ENCODE measurements around the gene ZXDC.

Gene ZXDC

GRCh38 chr3:126452213-126452612, 23.5 kb downstream of the ZXDC start:
- DNase-seq (ENCODE audit: low read depth, low spot score), result no peak

DNA sequence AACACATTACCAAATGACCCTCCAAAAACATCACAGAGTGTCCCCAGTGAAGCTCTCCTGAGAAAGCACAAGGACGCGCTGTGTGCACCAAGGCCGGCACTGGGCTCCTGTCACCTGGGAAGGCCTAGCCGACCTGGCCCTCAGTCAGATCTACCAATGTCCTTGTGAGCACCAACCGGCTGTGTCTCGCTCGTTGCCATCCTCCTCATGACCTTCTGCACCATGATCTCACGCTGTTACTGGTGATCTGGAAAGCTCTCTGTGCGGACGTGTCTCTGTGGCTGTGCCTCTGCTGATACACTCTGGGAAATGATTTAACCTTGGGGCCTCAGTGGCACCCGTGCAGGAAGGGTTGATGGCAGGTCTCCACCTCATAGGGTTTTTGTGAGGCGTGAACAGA, 24.2 kb downstream of the ZXDC start:
- DNase-seq (ENCODE audit: low read depth, low spot score), result no peak

GRCh38 chr3:126450744-126451143, 24.9 kb downstream of the ZXDC start:
- DNase-seq (ENCODE audit: low read depth, low spot score), result no peak

DNA sequence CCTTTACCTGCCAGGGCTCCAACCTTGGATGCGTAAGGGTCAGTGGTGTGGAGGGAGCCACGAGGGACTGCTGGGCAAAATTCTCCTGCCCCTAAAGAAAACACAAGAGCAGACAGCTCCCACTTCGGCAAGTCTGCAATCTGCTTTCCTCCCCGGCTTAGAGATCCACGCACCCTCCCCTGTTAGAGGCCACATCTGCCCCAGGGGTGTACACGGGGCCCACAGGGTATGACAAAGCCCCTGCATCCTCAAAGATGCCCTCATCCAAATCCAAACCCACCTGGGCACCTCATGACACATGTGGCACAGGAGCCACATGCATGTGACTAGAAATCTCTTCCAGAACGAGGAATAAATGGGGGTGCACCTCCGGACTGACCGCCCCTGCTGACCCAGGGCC, 25.5 kb downstream of the ZXDC start:
- no peak for DNase-seq (ENCODE audit: low read depth, low spot score)

GRCh38 chr3:126449621-126450051, 26.1 kb downstream of the ZXDC start:
- no peak for DNase-seq (ENCODE audit: low read depth, low spot score)

GRCh38 chr3:126448893-126449180, 26.9 kb downstream of the ZXDC start:
- DNase-seq (ENCODE audit: low read depth, low spot score), result no peak

DNA sequence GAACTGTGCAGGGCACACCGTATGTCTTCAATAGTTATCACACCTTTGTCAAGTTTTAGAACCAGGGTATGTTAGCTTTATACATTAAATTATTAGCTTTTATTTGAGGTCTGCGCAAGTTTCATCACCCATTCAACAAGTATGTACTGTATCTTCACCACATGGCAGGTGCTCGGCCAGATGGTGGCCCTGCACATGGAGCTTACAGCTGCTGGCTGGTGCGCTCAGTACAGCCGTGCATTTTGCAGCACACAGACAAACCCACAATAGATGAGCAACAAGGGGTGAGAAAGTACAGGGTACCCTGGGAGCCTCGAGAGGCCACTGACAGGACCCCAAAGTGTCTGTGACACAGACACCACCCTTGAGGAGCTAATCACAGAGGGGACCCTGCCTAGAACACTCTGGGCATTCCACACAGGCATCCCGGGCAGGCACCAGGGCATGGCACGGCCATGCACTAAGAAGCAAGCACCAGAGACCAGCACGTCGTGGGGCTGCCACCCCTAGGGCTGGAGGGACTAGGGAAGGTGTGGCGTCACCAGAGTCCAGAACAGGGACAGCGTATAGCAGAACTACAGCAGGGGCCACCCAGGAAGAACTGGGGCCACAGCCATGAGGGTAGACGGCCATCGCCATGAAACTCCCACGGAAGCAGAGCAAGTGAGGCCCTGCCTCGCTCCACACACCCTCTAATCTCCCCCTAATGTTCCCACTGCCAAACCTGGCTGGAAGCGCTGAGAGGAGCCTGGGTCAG, 27.4 kb downstream of the ZXDC start:
- DNase-seq (ENCODE audit: low read depth, low spot score), result no peak

DNA sequence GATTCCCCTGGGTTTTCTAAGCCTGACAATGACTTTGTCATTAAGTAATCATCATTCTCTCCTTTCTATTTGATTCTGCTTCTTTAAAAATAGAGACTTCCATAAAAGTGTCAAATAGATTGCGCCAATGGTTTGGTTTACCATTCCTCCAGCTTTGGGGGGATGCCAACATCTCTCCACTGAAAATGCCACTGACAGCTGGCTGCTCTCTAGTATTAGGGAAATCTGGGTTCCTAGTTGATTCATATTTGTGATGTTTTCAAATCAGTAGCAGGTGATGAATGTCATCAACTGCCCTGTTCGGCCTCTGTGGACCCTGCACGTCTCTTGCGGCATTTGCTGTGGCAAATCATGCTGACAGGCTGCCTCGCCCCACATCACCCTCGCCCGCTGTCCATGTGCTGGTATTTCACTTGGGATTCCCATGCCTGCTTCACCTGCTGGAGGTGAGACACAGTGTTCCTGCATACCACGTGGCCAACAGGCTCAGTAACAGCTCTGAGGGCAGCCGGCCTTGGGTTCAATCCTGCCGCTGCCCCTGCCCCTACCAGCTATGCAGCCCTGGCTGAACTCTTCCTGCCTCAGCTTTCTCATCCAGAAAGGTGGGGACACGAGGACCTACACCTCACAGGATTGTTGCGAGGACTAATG, 28.1 kb downstream of the ZXDC start:
- no peak for DNase-seq (ENCODE audit: low read depth, low spot score)

GRCh38 chr3:126446791-126447190, 28.9 kb downstream of the ZXDC start:
- DNase-seq (ENCODE audit: low read depth, low spot score), result no peak

- no peak for DNase-seq (ENCODE audit: low read depth, low spot score)
These were observed 29.4 kb downstream of the ZXDC start for GRCh38 chr3:126446301-126446700.

- no peak for DNase-seq (ENCODE audit: low read depth, low spot score)
These were observed 30.2 kb downstream of the ZXDC start for GRCh38 chr3:126445506-126445905.

GRCh38 chr3:126442856-126443242, 32.8 kb downstream of the ZXDC start:
- no peak for DNase-seq (ENCODE audit: low read depth, low spot score)

GRCh38 chr3:126442094-126442855, 33.4 kb downstream of the ZXDC start:
- DNase-seq (ENCODE audit: low read depth, low spot score), result no peak

GRCh38 chr3:126441256-126441880, 34.3 kb downstream of the ZXDC start:
- DNase-seq (ENCODE audit: low read depth, low spot score), result no peak

GRCh38 chr3:126440709-126440995, 35.0 kb downstream of the ZXDC start:
- DNase-seq (ENCODE audit: low read depth, low spot score), result no peak

- DNase-seq (ENCODE audit: low read depth, low spot score), result no peak
These were observed 35.6 kb downstream of the ZXDC start for GRCh38 chr3:126439968-126440708.

DNA sequence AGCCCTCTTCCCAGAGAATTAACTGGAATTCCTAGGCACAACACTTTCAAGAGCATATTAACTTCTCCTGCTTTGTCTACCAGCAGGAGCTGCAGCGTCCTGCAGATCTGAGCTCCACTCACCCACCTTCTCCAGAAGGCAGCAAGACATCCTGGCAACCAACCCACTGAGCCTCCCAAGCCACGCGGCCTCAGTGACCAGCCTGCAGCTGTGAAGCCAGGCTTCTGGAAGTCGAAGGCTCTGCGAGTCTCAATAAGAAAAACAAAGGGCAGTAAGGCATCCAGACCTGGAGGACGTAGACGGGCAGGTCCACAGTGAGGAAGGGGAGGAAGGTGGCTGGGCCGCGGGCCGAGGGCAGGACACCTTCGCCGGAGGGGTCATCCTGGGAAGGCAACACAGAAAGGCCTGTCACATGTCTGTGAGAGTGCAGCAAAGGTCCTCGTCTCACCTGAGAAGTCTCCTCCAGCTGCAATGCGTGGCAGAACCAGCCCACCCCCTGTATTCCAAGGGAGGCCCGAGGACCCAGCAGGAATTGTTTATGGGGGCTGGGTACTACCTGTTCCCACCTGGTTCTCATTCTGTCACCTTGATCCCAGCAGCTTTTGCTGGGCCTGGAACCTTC, 36.2 kb downstream of the ZXDC start:
- DNase-seq (ENCODE audit: low read depth, low spot score), result no peak

DNA sequence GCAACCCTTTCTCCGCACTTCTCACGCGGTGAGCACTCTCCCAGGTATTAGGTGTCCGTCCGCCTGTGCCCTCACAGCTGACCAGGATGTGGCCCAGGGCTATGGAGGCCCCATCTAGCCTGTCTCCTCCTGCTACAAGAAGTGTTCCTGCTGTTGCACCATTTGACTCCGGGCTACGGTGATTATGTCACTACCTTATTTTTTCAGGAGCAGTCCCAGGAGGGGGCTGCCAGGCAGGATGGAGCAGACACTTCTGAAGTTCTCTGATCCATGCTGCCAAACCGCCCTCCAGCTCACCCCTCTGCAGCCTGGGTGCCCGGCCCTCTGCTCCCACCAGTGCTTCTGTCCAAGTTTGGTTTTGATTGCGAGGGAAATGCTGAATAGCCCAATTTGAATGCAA, 36.9 kb downstream of the ZXDC start:
- no peak for DNase-seq (ENCODE audit: low read depth, low spot score)

GRCh38 chr3:126438186-126438585, 37.5 kb downstream of the ZXDC start:
- no peak for DNase-seq (ENCODE audit: low read depth, low spot score)

DNA sequence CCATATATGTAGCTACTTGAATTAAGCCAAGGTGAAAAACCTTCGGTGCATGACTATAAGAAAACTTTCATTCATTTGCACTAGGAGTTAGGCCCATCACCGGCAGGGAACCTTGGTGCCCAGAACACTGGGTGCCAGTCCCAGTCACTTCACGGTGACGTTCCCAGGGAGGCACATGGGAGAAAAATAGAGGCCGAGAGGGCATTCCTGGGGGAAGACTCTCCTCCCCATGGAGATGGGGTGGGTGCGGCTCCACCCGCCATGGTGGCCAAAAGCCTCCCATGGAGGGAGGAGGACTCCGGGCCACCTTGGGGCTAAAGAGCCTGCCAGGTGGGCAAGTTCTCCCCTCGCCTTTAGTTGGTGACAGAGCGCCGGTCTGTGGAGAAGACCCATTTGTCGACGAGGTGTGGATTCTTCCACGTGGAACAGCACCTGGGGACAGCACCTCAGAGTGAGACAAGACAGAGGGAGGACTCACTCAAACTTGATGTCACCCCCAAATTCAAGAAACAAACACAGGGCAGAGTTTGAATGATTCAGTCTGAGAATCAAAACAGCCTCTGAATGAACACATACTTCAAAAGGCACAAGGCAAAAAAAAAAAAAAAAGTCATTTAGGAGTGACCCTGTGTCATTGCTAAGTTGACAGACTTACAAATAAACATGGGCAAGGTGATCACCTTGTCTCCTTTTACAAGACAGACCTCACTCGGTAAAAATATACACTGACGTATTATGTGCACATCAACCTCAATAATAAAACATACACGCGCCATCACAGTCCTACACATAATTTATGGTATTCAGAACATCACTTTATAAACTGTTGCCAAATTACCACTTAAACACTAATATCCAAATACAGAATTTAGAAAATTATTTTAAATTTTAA, 38.6 kb downstream of the ZXDC start:
- DNase-seq (ENCODE audit: low read depth, low spot score), result no peak
